Adrenal gland (tissue), 5 donors: ENCODE data around the gene FARP1.

ENCODE experiments used
- CTCF ChIP-seq, 6 experiments: fragments of 450-650 bp in 4 of 6; fragments of 200-600 bp in 2 of 6; sonication (generic) in 1 of 6; IDR thresholded peaks; 1 replicate in 5 of 6; 2 replicates in 1 of 6; pipeline versions ENCODE4 v1.5.1 to v1.8.0; 2016 to 2021; ENCODE audit warnings: antibody characterized with exemption in 6 of 6, mild to moderate bottlenecking in 2 of 6, moderate library complexity in 1 of 6
- POLR2A ChIP-seq, 2 donors: fragments of 450-650 bp; IDR thresholded peaks; one replicate each; pipeline ENCODE4 v1.6.1; 2017; ENCODE audit warnings: antibody characterized with exemption in 2 of 2, mild to moderate bottlenecking in 2 of 2, moderate library complexity in 1 of 2
- donor health status: DM: no; HTN: no; CAD: no.

GRCh38 chr13:98416408-98416807 is 273.5 kb downstream of the FARP1 start:
- TF ChIP-seq CTCF (IDR thresholded peaks at IDR 0.05) (no peak), POLR2A (IDR thresholded peaks at IDR 0.05) (no peak)
